Lower leg skin (tissue), 3 donors: ENCODE measurements around the gene PPM1L.

Experiments
- POLR2A ChIP-seq, 2 donors: fragments of 450-650 bp; IDR thresholded peaks; one replicate each; pipeline ENCODE4 v1.6.1; 2016 to 2017; ENCODE audit warnings: antibody characterized with exemption in 2 of 2, mild to moderate bottlenecking in 1 of 2, moderate library complexity in 1 of 2
- TF ChIP-seq, protein P1 (sequence below), 3 donors: fragments of 450-650 bp; IDR thresholded peaks; one replicate each; pipeline ENCODE4 v1.5.1; 2016; ENCODE audit warnings: antibody characterized with exemption in 3 of 3, mild to moderate bottlenecking in 3 of 3, moderate library complexity in 2 of 3

DNA sequence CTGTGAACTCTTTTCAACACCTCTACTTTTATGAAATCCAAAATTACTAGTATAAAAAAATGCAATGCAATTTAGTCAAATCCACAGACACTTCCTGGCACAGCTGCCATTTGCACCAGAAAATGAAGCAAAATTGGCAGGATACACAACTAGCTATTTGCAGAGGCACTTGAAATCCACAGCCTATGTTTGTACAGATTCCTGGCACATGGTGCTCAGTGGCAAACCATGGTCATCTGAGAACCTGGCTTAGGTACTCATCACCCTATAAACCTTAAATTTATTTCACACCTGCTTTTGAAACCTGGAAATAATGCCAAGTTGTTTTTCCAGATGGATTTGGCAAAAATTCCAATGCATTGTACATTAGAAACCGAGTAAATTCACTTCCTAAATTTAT lies 20.2 kb upstream of the PPM1L start:
- TF ChIP-seq, protein P1, sequence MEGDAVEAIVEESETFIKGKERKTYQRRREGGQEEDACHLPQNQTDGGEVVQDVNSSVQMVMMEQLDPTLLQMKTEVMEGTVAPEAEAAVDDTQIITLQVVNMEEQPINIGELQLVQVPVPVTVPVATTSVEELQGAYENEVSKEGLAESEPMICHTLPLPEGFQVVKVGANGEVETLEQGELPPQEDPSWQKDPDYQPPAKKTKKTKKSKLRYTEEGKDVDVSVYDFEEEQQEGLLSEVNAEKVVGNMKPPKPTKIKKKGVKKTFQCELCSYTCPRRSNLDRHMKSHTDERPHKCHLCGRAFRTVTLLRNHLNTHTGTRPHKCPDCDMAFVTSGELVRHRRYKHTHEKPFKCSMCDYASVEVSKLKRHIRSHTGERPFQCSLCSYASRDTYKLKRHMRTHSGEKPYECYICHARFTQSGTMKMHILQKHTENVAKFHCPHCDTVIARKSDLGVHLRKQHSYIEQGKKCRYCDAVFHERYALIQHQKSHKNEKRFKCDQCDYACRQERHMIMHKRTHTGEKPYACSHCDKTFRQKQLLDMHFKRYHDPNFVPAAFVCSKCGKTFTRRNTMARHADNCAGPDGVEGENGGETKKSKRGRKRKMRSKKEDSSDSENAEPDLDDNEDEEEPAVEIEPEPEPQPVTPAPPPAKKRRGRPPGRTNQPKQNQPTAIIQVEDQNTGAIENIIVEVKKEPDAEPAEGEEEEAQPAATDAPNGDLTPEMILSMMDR (IDR thresholded peaks at IDR 0.05): no peak
- TF ChIP-seq POLR2A (IDR thresholded peaks at IDR 0.05): no peak
